ENCODE measurements around the gene RGS6.

The RGS6 gene

GRCh38 chr14:72515779-72516770 lies 583.8 kb downstream of the RGS6 start:
- H3K27me3 ChIP-seq: peaks cover 33% of the 10 kb centered on the region
- TF ChIP-seq, protein P1, sequence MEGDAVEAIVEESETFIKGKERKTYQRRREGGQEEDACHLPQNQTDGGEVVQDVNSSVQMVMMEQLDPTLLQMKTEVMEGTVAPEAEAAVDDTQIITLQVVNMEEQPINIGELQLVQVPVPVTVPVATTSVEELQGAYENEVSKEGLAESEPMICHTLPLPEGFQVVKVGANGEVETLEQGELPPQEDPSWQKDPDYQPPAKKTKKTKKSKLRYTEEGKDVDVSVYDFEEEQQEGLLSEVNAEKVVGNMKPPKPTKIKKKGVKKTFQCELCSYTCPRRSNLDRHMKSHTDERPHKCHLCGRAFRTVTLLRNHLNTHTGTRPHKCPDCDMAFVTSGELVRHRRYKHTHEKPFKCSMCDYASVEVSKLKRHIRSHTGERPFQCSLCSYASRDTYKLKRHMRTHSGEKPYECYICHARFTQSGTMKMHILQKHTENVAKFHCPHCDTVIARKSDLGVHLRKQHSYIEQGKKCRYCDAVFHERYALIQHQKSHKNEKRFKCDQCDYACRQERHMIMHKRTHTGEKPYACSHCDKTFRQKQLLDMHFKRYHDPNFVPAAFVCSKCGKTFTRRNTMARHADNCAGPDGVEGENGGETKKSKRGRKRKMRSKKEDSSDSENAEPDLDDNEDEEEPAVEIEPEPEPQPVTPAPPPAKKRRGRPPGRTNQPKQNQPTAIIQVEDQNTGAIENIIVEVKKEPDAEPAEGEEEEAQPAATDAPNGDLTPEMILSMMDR (IDR thresholded peaks at IDR 0.05): no peak
- H3K9me3 ChIP-seq: no peaks in the 10 kb centered on the region
- no peak overlapping the region for H3K27ac ChIP-seq
- no peaks in the 10 kb centered on the region for H3K4me1 ChIP-seq (ENCODE audit: control insufficient read depth in 1 of 2, insufficient read depth in 1 of 2, low read depth in 1 of 2, low read length in 1 of 2)
- no peaks in the 10 kb centered on the region for H3K36me3 ChIP-seq
- no peak overlapping the region for H3K4me3 ChIP-seq (ENCODE audit: low read depth in 1 of 2, low read length in 1 of 2)

DNA sequence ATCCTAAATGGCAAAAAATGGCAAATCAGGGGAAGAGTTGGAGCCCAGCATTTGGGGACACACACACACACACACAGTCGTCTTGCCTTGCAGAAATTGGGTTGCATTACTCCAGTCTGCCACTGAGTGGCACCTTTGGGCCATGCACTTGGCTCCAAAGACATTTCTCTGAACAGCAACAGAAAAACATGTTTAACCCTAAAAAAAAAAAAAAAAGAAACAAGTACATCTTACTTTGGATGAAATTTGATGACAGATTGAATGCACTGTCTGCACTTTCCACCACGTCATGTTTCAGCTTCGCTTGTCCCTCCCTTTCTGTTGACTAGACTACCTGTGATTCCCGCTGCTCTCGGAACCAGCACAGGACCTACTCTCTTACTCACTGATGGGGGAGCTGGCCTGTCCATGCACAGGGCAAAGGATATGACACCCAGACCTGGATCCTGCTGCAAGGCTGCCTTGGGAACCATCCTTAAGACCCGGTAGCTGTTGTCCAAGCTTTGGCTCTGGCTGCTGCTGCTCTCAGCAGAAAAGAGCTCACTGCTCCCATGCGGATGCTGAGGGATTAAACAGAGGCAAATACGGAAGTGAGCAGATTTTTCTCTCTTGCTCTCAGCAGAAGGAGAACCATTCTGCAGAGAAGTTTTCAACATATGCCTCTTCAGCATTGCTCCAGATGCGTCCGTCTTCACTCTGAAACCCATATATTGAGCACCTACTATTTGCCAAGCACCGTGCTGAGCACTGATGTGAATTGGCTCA lies 584.9 kb downstream of the RGS6 start:
- Histone ChIP-seq H3K4me1 (ENCODE audit: control insufficient read depth in 1 of 2, insufficient read depth in 1 of 2, low read depth in 1 of 2, low read length in 1 of 2) (no peaks in the 10 kb centered on the region), H3K27me3 (peaks cover 43% of the 10 kb centered on the region), H3K27ac (no peak overlapping the region), H3K4me3 (ENCODE audit: low read depth in 1 of 2, low read length in 1 of 2) (no peak overlapping the region), H3K36me3 (no peaks in the 10 kb centered on the region), H3K9me3 (no peaks in the 10 kb centered on the region)
- TF ChIP-seq, protein P1 (IDR thresholded peaks at IDR 0.05): no peak

DNA sequence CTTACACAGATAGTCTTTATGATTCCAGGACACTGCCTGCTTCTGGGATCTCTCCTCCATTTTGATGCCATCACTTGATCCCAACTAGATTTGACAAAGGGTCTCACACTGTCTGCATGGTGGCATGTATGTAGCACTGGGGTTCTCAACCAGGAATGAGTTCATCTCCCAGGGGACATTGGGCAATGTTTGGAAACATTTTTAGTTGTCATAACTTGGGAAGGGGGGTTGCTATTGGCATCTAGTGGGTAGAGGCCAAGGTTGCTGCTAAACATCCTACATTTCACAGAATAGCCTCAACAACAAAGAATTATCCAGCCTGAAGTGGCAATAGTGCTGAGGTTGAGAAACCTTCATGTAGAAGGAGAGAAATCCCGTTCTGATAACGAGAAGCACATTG lies 585.5 kb downstream of the RGS6 start:
- Histone ChIP-seq H3K4me1 (ENCODE audit: control insufficient read depth in 1 of 2, insufficient read depth in 1 of 2, low read depth in 1 of 2, low read length in 1 of 2) (no peaks in the 10 kb centered on the region), H3K9me3 (no peaks in the 10 kb centered on the region), H3K27ac (no peak overlapping the region), H3K36me3 (no peaks in the 10 kb centered on the region), H3K4me3 (ENCODE audit: low read depth in 1 of 2, low read length in 1 of 2) (no peak overlapping the region), H3K27me3 (peaks cover 50% of the 10 kb centered on the region)
- TF ChIP-seq, protein P1 (IDR thresholded peaks at IDR 0.05): no peak

DNA sequence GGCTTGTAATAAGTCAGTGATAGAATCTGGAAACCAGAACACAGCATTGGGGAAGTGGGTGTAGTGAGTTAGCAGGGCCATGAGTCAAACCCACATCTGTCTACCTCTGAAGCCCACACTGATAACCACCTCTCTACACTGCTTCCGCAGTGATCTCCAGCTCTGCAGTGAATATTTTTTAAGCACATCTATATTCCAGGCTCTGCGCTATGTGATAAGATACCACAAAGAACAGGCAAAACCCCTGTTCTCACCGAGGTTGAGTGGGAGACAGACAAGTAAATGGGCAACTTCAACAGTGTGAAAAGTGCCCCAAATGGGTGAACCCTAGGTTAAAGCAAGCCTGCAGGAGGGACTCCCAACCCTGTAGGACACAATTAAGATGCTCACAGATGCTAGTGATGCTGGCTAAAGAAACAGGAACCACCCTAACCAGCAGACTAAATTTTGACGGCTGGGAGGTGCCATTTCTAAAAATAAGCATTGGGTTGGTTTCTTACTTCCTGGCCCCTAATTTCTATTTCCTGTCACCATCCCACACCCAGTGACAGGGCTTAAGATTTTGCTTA lies 586.7 kb downstream of the RGS6 start:
- TF ChIP-seq, protein P1 (IDR thresholded peaks at IDR 0.05): no peak
- Histone ChIP-seq H3K27ac (no peak overlapping the region), H3K4me1 (ENCODE audit: control insufficient read depth in 1 of 2, insufficient read depth in 1 of 2, low read depth in 1 of 2, low read length in 1 of 2) (no peaks in the 10 kb centered on the region), H3K27me3 (peaks cover 61% of the 10 kb centered on the region), H3K4me3 (ENCODE audit: low read depth in 1 of 2, low read length in 1 of 2) (no peak overlapping the region), H3K36me3 (no peaks in the 10 kb centered on the region), H3K9me3 (no peaks in the 10 kb centered on the region)

- TF ChIP-seq, protein P1 (IDR thresholded peaks at IDR 0.05): no peak
- no peaks in the 10 kb centered on the region for H3K36me3 ChIP-seq
- H3K9me3 ChIP-seq: no peaks in the 10 kb centered on the region
- no peak overlapping the region for H3K27ac ChIP-seq
- peaks cover 68% of the 10 kb centered on the region for H3K27me3 ChIP-seq
- no peak overlapping the region for H3K4me3 ChIP-seq (ENCODE audit: low read depth in 1 of 2, low read length in 1 of 2)
- no peaks in the 10 kb centered on the region for H3K4me1 ChIP-seq (ENCODE audit: control insufficient read depth in 1 of 2, insufficient read depth in 1 of 2, low read depth in 1 of 2, low read length in 1 of 2)
Observed at GRCh38 chr14:72519543-72519942, 587.3 kb downstream of the RGS6 start.

All from neutrophil (primary cell).